GM23338 (cell line): ENCODE results near the gene SETSIP. TPM values are rescaled to one million over a fixed set of nuclear protein-coding genes. Genes with fewer than 3 reads are reported as not detected.

Experiments used
- ATAC-seq: fragments of 200-7000 bp; cut with Tn5 transposase; 3 replicates; pipeline ENCODE4 v1.9.1; 2020
- DNase-seq: peaks from one replicate; pipeline ENCODE4 v3.0.0-alpha.2; 2015; ENCODE audit warnings: low spot score
- H2AFZ ChIP-seq: fragments of 200-600 bp; sonication (generic); 2 replicates; pipeline ENCODE4 v1.8.0; 2016; ENCODE audit warnings: antibody characterized with exemption, mild to moderate bottlenecking, moderate library complexity
- H3F3A ChIP-seq: fragments of 200-600 bp; sonication (generic); replicated peaks from 2 replicates; pipeline ENCODE4 v1.8.0; 2017; ENCODE audit warnings: antibody characterized with exemption, mixed run types, low read depth
- H3K27ac ChIP-seq: fragments of 200-600 bp; sonication (generic); 2 replicates; pipeline ENCODE4 v1.6.1; 2016; ENCODE audit warnings: low read depth
- H3K27me3 ChIP-seq: fragments of 200-600 bp; sonication (generic); 2 replicates; pipeline ENCODE4 v1.8.0; 2016; ENCODE audit warnings: mild to moderate bottlenecking, mixed run types, moderate library complexity; ENCODE audit not compliant: insufficient read depth
- H3K36me3 ChIP-seq: fragments of 200-600 bp; sonication (generic); 2 replicates; pipeline ENCODE4 v1.8.0; 2016; ENCODE audit warnings: mild to moderate bottlenecking; ENCODE audit not compliant: insufficient read depth
- H3K4me1 ChIP-seq: fragments of 200-600 bp; sonication (generic); 2 replicates; pipeline ENCODE4 v1.8.0; 2016; ENCODE audit warnings: mild to moderate bottlenecking, moderate library complexity; ENCODE audit not compliant: insufficient read depth
- H3K4me2 ChIP-seq: fragments of 200-600 bp; sonication (generic); 2 replicates; pipeline ENCODE4 v1.7.1; 2017; ENCODE audit warnings: mixed run types
- H3K4me3 ChIP-seq: fragments of 200-600 bp; sonication (generic); 2 replicates; pipeline ENCODE4 v1.6.1; 2016; ENCODE audit warnings: mixed run types
- H3K79me2 ChIP-seq: fragments of 200-600 bp; sonication (generic); replicated peaks from 2 replicates; pipeline ENCODE4 v1.8.0; 2017; ENCODE audit warnings: mild to moderate bottlenecking; ENCODE audit not compliant: insufficient read depth
- H3K9me2 ChIP-seq: fragments of 200-600 bp; sonication (generic); 2 replicates; pipeline ENCODE4 v1.8.0; 2017; ENCODE audit not compliant: insufficient read depth
- H4K20me1 ChIP-seq: fragments of 200-600 bp; sonication (generic); replicated peaks from 2 replicates; pipeline ENCODE4 v1.8.0; 2017; ENCODE audit warnings: mild to moderate bottlenecking; ENCODE audit not compliant: insufficient read depth
- H3K27ac Mint-ChIP-seq: 2 replicates; pipeline ENCODE4 v1.8.0; 2020; ENCODE audit warnings: inconsistent platforms, mild to moderate bottlenecking, moderate library complexity, mixed read lengths
- H3K27me3 Mint-ChIP-seq: 3 replicates; pipeline ENCODE4 v1.8.0; 2022; ENCODE audit warnings: low read depth, mild to moderate bottlenecking, moderate library complexity, mixed read lengths, inconsistent platforms; ENCODE audit not compliant: insufficient read depth, poor library complexity
- H3K36me3 Mint-ChIP-seq: 3 replicates; pipeline ENCODE4 v1.8.0; 2021; ENCODE audit warnings: low read depth, mild to moderate bottlenecking, inconsistent platforms, moderate library complexity, mixed read lengths
- H3K4me1 Mint-ChIP-seq: 3 replicates; pipeline ENCODE4 v1.8.0; 2020; ENCODE audit warnings: mild to moderate bottlenecking, inconsistent platforms, mixed read lengths
- H3K4me3 Mint-ChIP-seq: 3 replicates; pipeline ENCODE4 v1.8.0; 2021; ENCODE audit warnings: moderate library complexity, mild to moderate bottlenecking, inconsistent platforms, mixed read lengths
- H3K9me3 Mint-ChIP-seq: 3 replicates; pipeline ENCODE4 v1.8.0; 2020; ENCODE audit warnings: moderate library complexity, mild to moderate bottlenecking, inconsistent platforms, mixed read lengths
- CREB1 ChIP-seq: fragments of 250-450 bp; sonication (Bioruptor Pico); IDR thresholded peaks from 2 replicates; pipeline ENCODE4 v1.5.0; 2020; ENCODE audit warnings: low read depth, mild to moderate bottlenecking, moderate library complexity
- CTCF ChIP-seq, 2 experiments: fragments of 200-600 bp in 1 of 2; sonication (generic) in 1 of 2; conservative IDR thresholded peaks; 2 replicates each; pipeline versions ENCODE4 v1.5.1 to v1.6.1; 2016 to 2017; ENCODE audit warnings: antibody characterized with exemption in 2 of 2, low read depth in 2 of 2, mild to moderate bottlenecking in 2 of 2, moderate library complexity in 1 of 2
- ETS1 ChIP-seq: IDR thresholded peaks from 2 replicates; pipeline ENCODE4 v1.6.1; 2016; ENCODE audit warnings: antibody characterized with exemption
- EZH2 ChIP-seq: fragments of 200-600 bp; sonication (generic); IDR thresholded peaks from one replicate; pipeline ENCODE4 v1.8.0; 2017; ENCODE audit warnings: antibody characterized with exemption, mild to moderate bottlenecking, low read depth; ENCODE audit not compliant: unreplicated experiment
- EZH2phosphoT487 ChIP-seq: fragments of 200-600 bp; sonication (generic); IDR thresholded peaks from one replicate; pipeline ENCODE4 v1.8.1; 2018; ENCODE audit warnings: antibody characterized with exemption; ENCODE audit not compliant: unreplicated experiment
- JUNB ChIP-seq: IDR thresholded peaks from one replicate; pipeline ENCODE4 v1.6.1; 2016; ENCODE audit warnings: antibody characterized with exemption; ENCODE audit not compliant: unreplicated experiment
- NANOG ChIP-seq: IDR thresholded peaks from 2 replicates; pipeline ENCODE4 v1.6.1; 2016; ENCODE audit warnings: antibody characterized with exemption, borderline replicate concordance
- POLR2AphosphoS5 ChIP-seq: IDR thresholded peaks from 2 replicates; pipeline ENCODE4 v1.6.1; 2016; ENCODE audit warnings: antibody characterized with exemption, low read depth
- REST ChIP-seq: IDR thresholded peaks from one replicate; pipeline ENCODE4 v1.6.1; 2018; ENCODE audit warnings: antibody characterized with exemption; ENCODE audit not compliant: unreplicated experiment
- STAT1 ChIP-seq: IDR thresholded peaks from one replicate; pipeline ENCODE4 v1.6.1; 2016; ENCODE audit warnings: antibody characterized with exemption; ENCODE audit not compliant: unreplicated experiment
- ZNF114 ChIP-seq: fragments of 250-450 bp; sonication (Bioruptor Pico); IDR thresholded peaks from 2 replicates; pipeline ENCODE4 v1.5.0; 2020; ENCODE audit warnings: mild to moderate bottlenecking, moderate library complexity
- ZNF331 ChIP-seq: fragments of 250-450 bp; sonication (Bioruptor Pico); IDR thresholded peaks from 2 replicates; pipeline ENCODE4 v1.5.0; 2020; ENCODE audit warnings: low read depth, mild to moderate bottlenecking, moderate library complexity
- ZNF462 ChIP-seq: fragments of 250-450 bp; sonication (Bioruptor Pico); IDR thresholded peaks from 2 replicates; pipeline ENCODE4 v1.5.0; 2020; ENCODE audit warnings: mild to moderate bottlenecking, moderate library complexity
- polyA plus RNA-seq: library from polyadenylated mRNA; unstranded; fragments of >200 nt; fragmentation: Nextera tagmentation; extraction: Ambion mirVana; gene quantifications from 2 replicates; pipeline ENCODE4 v1.2.1, GENCODE V29; 2016
- total RNA-seq: library from RNA; depleted of rRNA; stranded (reverse); fragments of >200 nt; shearing (Covaris generic); gene quantifications from 2 replicates; pipeline ENCODE4 v1.2.3, GENCODE V29; 2014

Gene SETSIP
- total and polyA plus RNA-seq, 2 experiments from 2014 or later = 0.92 to 0.94 TPM

- H4K20me1 ChIP-seq = no peaks in the 10 kb centered on the region
- Mint-ChIP-seq H3K4me3 (no peak overlapping the region), H3K9me3 (no peaks in the 10 kb centered on the region), H3K4me1 (no peaks in the 10 kb centered on the region), H3K27me3 (no peaks in the 10 kb centered on the region), H3K27ac (no peak overlapping the region), H3K36me3 (peaks cover 3% of the 10 kb centered on the region; the same call in 1 of the 3 replicates)
- no peaks in the 10 kb centered on the region for H3K36me3 ChIP-seq
- no peak overlapping the region for H3K4me2 ChIP-seq
- DNase-seq = no peak
- ATAC-seq = no peak
- no peaks in the 10 kb centered on the region for H3F3A ChIP-seq
- no peaks in the 10 kb centered on the region for H3K9me2 ChIP-seq
- no peaks in the 10 kb centered on the region for H3K4me1 ChIP-seq
- no peak overlapping the region for H3K27ac ChIP-seq
- no peak for TF ChIP-seq EZH2
- no peak for TF ChIP-seq POLR2AphosphoS5
- TF ChIP-seq REST = no peak
- TF ChIP-seq CREB1 (CRISPR knock-in tag) = no peak
- no peak for TF ChIP-seq ZNF331 (CRISPR knock-in tag)
- TF ChIP-seq JUNB = no peak
- no peak for TF ChIP-seq ZNF462 (CRISPR knock-in tag)
- no peak for TF ChIP-seq STAT1
- no peak for TF ChIP-seq EZH2phosphoT487
- TF ChIP-seq ZNF114 (CRISPR knock-in tag) = no peak
- TF ChIP-seq ETS1 = no peak
- TF ChIP-seq CTCF (conservative IDR thresholded peaks at IDR 0.05; ENCODE audit: low read depth in 2 of 2) = no peak
- TF ChIP-seq NANOG = no peak
- H3K79me2 ChIP-seq = no peaks in the 10 kb centered on the region
- H3K4me3 ChIP-seq = no peak overlapping the region
- H3K27me3 ChIP-seq = no peaks in the 10 kb centered on the region
- H2AFZ ChIP-seq = no peak overlapping the region
These were observed 30.4 kb upstream of the SETSIP start for GRCh38 chr1:92105546-92106081.
